Glutamatergic neuron (in vitro differentiated cells): ENCODE data around the gene MINDY3. TPM values are rescaled to one million over a fixed set of nuclear protein-coding genes. Genes with fewer than 3 reads are reported as not detected.

Experiments used
- DNase-seq: peaks from one replicate; pipeline ENCODE4 v3.0.0; 2022
- H3K27ac Mint-ChIP-seq: one replicate; pipeline ENCODE4 v1.8.0; 2020; ENCODE audit warnings: mild to moderate bottlenecking, mixed read lengths, inconsistent platforms; ENCODE audit not compliant: unreplicated experiment
- H3K27me3 Mint-ChIP-seq: one replicate; pipeline ENCODE4 v1.8.0; 2020; ENCODE audit warnings: mild to moderate bottlenecking, moderate library complexity, mixed read lengths, inconsistent platforms; ENCODE audit not compliant: unreplicated experiment
- H3K36me3 Mint-ChIP-seq: one replicate; pipeline ENCODE4 v1.8.0; 2020; ENCODE audit warnings: mild to moderate bottlenecking, mixed read lengths, inconsistent platforms; ENCODE audit not compliant: unreplicated experiment
- H3K4me1 Mint-ChIP-seq: one replicate; pipeline ENCODE4 v1.8.0; 2020; ENCODE audit warnings: mild to moderate bottlenecking, low read depth, mixed read lengths, inconsistent platforms; ENCODE audit not compliant: unreplicated experiment
- H3K4me3 Mint-ChIP-seq: one replicate; pipeline ENCODE4 v1.8.0; 2020; ENCODE audit warnings: mild to moderate bottlenecking, mixed read lengths, inconsistent platforms; ENCODE audit not compliant: unreplicated experiment
- H3K9me3 Mint-ChIP-seq: one replicate; pipeline ENCODE4 v1.8.0; 2020; ENCODE audit warnings: mild to moderate bottlenecking, moderate library complexity, mixed read lengths, inconsistent platforms; ENCODE audit not compliant: unreplicated experiment
- total RNA-seq: library from RNA; stranded (reverse); fragmentation: NEBNext Ultra II Directional; extraction: Animal tissue kit (Norgen Biotek cat#: 25700); gene quantifications from one replicate; pipeline ENCODE4 v1.2.1, GENCODE V29; 2021; ENCODE audit not compliant: unreplicated experiment
- TF ChIP-seq, protein P1 (sequence below): fragments of 200-600 bp; sonication (generic); IDR thresholded peaks from one replicate; pipeline ENCODE4 v1.5.0; 2021; ENCODE audit not compliant: partially characterized antibody, unreplicated experiment

Gene MINDY3
- total RNA-seq, 1 donor from 2014 or later = 45.6 TPM

- H3K4me3 Mint-ChIP-seq = no peak overlapping the region
- no peaks in the 10 kb centered on the region for H3K27me3 Mint-ChIP-seq
- H3K4me1 Mint-ChIP-seq = no peaks in the 10 kb centered on the region
- TF ChIP-seq, protein P1, sequence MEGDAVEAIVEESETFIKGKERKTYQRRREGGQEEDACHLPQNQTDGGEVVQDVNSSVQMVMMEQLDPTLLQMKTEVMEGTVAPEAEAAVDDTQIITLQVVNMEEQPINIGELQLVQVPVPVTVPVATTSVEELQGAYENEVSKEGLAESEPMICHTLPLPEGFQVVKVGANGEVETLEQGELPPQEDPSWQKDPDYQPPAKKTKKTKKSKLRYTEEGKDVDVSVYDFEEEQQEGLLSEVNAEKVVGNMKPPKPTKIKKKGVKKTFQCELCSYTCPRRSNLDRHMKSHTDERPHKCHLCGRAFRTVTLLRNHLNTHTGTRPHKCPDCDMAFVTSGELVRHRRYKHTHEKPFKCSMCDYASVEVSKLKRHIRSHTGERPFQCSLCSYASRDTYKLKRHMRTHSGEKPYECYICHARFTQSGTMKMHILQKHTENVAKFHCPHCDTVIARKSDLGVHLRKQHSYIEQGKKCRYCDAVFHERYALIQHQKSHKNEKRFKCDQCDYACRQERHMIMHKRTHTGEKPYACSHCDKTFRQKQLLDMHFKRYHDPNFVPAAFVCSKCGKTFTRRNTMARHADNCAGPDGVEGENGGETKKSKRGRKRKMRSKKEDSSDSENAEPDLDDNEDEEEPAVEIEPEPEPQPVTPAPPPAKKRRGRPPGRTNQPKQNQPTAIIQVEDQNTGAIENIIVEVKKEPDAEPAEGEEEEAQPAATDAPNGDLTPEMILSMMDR = no peak
- H3K9me3 Mint-ChIP-seq = peaks cover 2% of the 10 kb centered on the region
- no peak overlapping the region for H3K27ac Mint-ChIP-seq
- peaks cover 26% of the 10 kb centered on the region for H3K36me3 Mint-ChIP-seq
- DNase-seq = no peak
Measured at GRCh38 chr10:15849316-15849715, 11.0 kb downstream of the MINDY3 start.

DNA sequence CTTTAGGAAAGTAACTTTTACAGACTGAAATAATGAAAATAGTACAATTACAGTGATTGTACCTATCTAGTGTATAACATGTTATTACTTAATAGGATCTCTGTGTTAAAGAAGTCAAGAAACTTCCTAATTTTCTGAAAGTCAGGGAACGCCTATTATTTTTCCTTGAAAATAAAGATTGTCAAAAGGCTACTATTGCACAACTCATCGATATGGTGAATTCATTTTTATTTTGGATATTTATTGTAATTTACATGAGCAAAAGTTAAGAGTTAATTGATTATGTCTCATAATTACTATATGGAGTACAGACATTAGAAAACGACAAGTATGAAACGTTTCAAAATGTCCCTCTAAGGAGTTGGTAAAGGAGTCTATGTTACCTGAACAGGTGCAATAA, 12.8 kb downstream of the MINDY3 start:
- no peak for DNase-seq
- TF ChIP-seq, protein P1 = no peak
- no peaks in the 10 kb centered on the region for H3K27me3 Mint-ChIP-seq
- peaks cover 3% of the 10 kb centered on the region for H3K4me1 Mint-ChIP-seq
- H3K4me3 Mint-ChIP-seq = no peak overlapping the region
- peaks cover 26% of the 10 kb centered on the region for H3K36me3 Mint-ChIP-seq
- H3K27ac Mint-ChIP-seq = no peak overlapping the region
- H3K9me3 Mint-ChIP-seq = peaks cover 2% of the 10 kb centered on the region

GRCh38 chr10:15844517-15844916, 15.8 kb downstream of the MINDY3 start:
- TF ChIP-seq, protein P1 = no peak
- no peak for DNase-seq

GRCh38 chr10:15843695-15844094, 16.6 kb downstream of the MINDY3 start:
- Mint-ChIP-seq H3K4me1 (peaks cover 12% of the 10 kb centered on the region), H3K4me3 (no peak overlapping the region)

More at GRCh38 chr10:15844517-15844916, 15.8 kb downstream of the MINDY3 start:
- Mint-ChIP-seq H3K4me3 (no peak overlapping the region), H3K27ac (no peak overlapping the region), H3K27me3 (no peaks in the 10 kb centered on the region), H3K36me3 (peaks cover 6% of the 10 kb centered on the region), H3K9me3 (no peaks in the 10 kb centered on the region), H3K4me1 (peaks cover 12% of the 10 kb centered on the region)

GRCh38 chr10:15842556-15843169, 17.6 kb downstream of the MINDY3 start:
- no peak for DNase-seq
- Mint-ChIP-seq H3K4me3 (no peak overlapping the region), H3K4me1 (peaks cover 12% of the 10 kb centered on the region), H3K27ac (no peak overlapping the region), H3K36me3 (no peaks in the 10 kb centered on the region), H3K27me3 (no peaks in the 10 kb centered on the region), H3K9me3 (no peaks in the 10 kb centered on the region)
- TF ChIP-seq, protein P1 = no peak

More at GRCh38 chr10:15843695-15844094, 16.6 kb downstream of the MINDY3 start:
- no peaks in the 10 kb centered on the region for H3K27me3 Mint-ChIP-seq
- H3K36me3 Mint-ChIP-seq = no peaks in the 10 kb centered on the region
- TF ChIP-seq, protein P1 = no peak
- no peak for DNase-seq
- H3K27ac Mint-ChIP-seq = no peak overlapping the region
- no peaks in the 10 kb centered on the region for H3K9me3 Mint-ChIP-seq
